ENCODE data around the gene CEP162. TPM values are rescaled to one million over a fixed set of nuclear protein-coding genes. Genes with fewer than 3 reads are reported as not detected.
"Not testable (repeated sequence)": the region's sequence is repeated elsewhere in the genome, so short reads cannot be mapped to it uniquely, and the experiment has no call there.

The CEP162 gene
- total and polyA plus RNA-seq, 8 donors = 2.2 to 8.5 (median 4.9) TPM

GRCh38 chr6:84135291-84135690 is 92.2 kb downstream of the CEP162 start:
- Histone ChIP-seq H3K27me3 (no peaks in the 10 kb centered on the region), H3K27ac (no peak overlapping the region), H3K36me3 (peaks cover 0 to 3% (median 0%) of the 10 kb centered on the region in 3 donors), H3K9me3 (no peaks in the 10 kb centered on the region), H3K4me3 (no peak overlapping the region), H3K4me1 (no peaks in the 10 kb centered on the region)
- FAIRE-seq (no peak), ATAC-seq (no peak), DNase-seq (no peak)
- no peak for TF ChIP-seq CTCF (IDR thresholded peaks at IDR 0.05)
- 91% methylated on average over 5 of the region's 5 CpGs for WGBS, 2 donors
- intact Hi-C loops (cut with DNase I) = no loop called here

- intact Hi-C loops (cut with DNase I); H3K27me3 ChIP-seq; H3K36me3 ChIP-seq; H3K4me3 ChIP-seq; H3K4me1 ChIP-seq; ATAC-seq; H3K27ac ChIP-seq; DNase-seq; FAIRE-seq; H3K9me3 ChIP-seq: not testable (repeated sequence)
- WGBS, 2 donors = 94 to 96% methylated on average over 9 of the region's 9 CpGs
These were observed 94.1 kb downstream of the CEP162 start for GRCh38 chr6:84133385-84133784.

- 63 to 82% methylated on average over 1 of the region's 1 CpG for WGBS, 2 donors
These were observed 97.9 kb downstream of the CEP162 start for GRCh38 chr6:84129588-84129987.

GRCh38 chr6:84123186-84123585 is 104.3 kb downstream of the CEP162 start:
- DNase-seq = no peak
- H3K9me3 ChIP-seq = no peaks in the 10 kb centered on the region
- H3K27me3 ChIP-seq = no peaks in the 10 kb centered on the region
- H3K4me1 ChIP-seq = no peaks in the 10 kb centered on the region
- ATAC-seq = no peak
- intact Hi-C loops (cut with DNase I) = no loop called here
- H3K36me3 ChIP-seq = peaks cover 0 to 7% (median 0%) of the 10 kb centered on the region in 3 donors
- TF ChIP-seq CTCF (IDR thresholded peaks at IDR 0.05) = no peak
- FAIRE-seq = no peak
- 89 to 95% methylated on average over 2 of the region's 2 CpGs for WGBS, 2 donors
- no peak overlapping the region for H3K27ac ChIP-seq
- H3K4me3 ChIP-seq = no peak overlapping the region

More at GRCh38 chr6:84129588-84129987, 97.9 kb downstream of the CEP162 start:
- intact Hi-C loops (cut with DNase I); FAIRE-seq; H3K9me3 ChIP-seq; H3K4me3 ChIP-seq; ATAC-seq; H3K27me3 ChIP-seq; H3K27ac ChIP-seq; DNase-seq; H3K4me1 ChIP-seq; H3K36me3 ChIP-seq: not testable (repeated sequence)

GRCh38 chr6:84119277-84119676 is 108.2 kb downstream of the CEP162 start:
- ATAC-seq (no peak), DNase-seq (no peak), FAIRE-seq (no peak)
- no peaks in the 10 kb centered on the region for H3K27me3 ChIP-seq
- no peak overlapping the region for H3K27ac ChIP-seq
- H3K4me1 ChIP-seq = no peaks in the 10 kb centered on the region
- intact Hi-C loops (cut with DNase I) = no loop called here
- no peak for TF ChIP-seq CTCF (IDR thresholded peaks at IDR 0.05)
- no peaks in the 10 kb centered on the region for H3K9me3 ChIP-seq
- no peaks in the 10 kb centered on the region for H3K36me3 ChIP-seq
- H3K4me3 ChIP-seq = no peak overlapping the region

- Histone ChIP-seq H3K4me1 (no peaks in the 10 kb centered on the region), H3K27ac (no peak overlapping the region), H3K4me3 (no peak overlapping the region), H3K9me3 (no peaks in the 10 kb centered on the region), H3K27me3 (no peaks in the 10 kb centered on the region), H3K36me3 (no peaks in the 10 kb centered on the region)
- no peak for ATAC-seq
- intact Hi-C loops (cut with DNase I) = no loop called here
- FAIRE-seq = no peak
- 74 to 79% methylated on average over 5 of the region's 5 CpGs for WGBS, 2 donors
- no peak for DNase-seq
- no peak for TF ChIP-seq CTCF (IDR thresholded peaks at IDR 0.05)
These were observed 109.3 kb downstream of the CEP162 start for GRCh38 chr6:84118191-84118590.

GRCh38 chr6:84114933-84115594 is 112.4 kb downstream of the CEP162 start:
- H3K4me1 ChIP-seq; FAIRE-seq; H3K27ac ChIP-seq; H3K4me3 ChIP-seq; H3K36me3 ChIP-seq; H3K27me3 ChIP-seq; H3K9me3 ChIP-seq; DNase-seq; ATAC-seq; intact Hi-C loops (cut with DNase I): not testable (repeated sequence)
- 52 to 65% methylated on average over 8 of the region's 8 CpGs for WGBS, 2 donors

GRCh38 chr6:84111351-84111750 is 116.1 kb downstream of the CEP162 start:
- WGBS, 2 donors = 41 to 76% methylated on average over 1 of the region's 1 CpG
- H3K27me3 ChIP-seq; DNase-seq; ATAC-seq; intact Hi-C loops (cut with DNase I); H3K36me3 ChIP-seq; H3K4me1 ChIP-seq; H3K9me3 ChIP-seq; FAIRE-seq; H3K4me3 ChIP-seq; H3K27ac ChIP-seq: not testable (repeated sequence)
